Astrocyte of the hippocampus (primary cell): ENCODE data around the gene XXYLT1.

Source experiments
- DNase-seq: peaks from one replicate; pipeline ENCODE4 v3.0.0; 2011; ENCODE audit warnings: low read depth, low spot score

The XXYLT1 gene

GRCh38 chr3:195028877-195029606, 241.9 kb downstream of the XXYLT1 start:
- DNase-seq: no peak

GRCh38 chr3:195025884-195026200, 245.1 kb downstream of the XXYLT1 start:
- DNase-seq: no peak

DNA sequence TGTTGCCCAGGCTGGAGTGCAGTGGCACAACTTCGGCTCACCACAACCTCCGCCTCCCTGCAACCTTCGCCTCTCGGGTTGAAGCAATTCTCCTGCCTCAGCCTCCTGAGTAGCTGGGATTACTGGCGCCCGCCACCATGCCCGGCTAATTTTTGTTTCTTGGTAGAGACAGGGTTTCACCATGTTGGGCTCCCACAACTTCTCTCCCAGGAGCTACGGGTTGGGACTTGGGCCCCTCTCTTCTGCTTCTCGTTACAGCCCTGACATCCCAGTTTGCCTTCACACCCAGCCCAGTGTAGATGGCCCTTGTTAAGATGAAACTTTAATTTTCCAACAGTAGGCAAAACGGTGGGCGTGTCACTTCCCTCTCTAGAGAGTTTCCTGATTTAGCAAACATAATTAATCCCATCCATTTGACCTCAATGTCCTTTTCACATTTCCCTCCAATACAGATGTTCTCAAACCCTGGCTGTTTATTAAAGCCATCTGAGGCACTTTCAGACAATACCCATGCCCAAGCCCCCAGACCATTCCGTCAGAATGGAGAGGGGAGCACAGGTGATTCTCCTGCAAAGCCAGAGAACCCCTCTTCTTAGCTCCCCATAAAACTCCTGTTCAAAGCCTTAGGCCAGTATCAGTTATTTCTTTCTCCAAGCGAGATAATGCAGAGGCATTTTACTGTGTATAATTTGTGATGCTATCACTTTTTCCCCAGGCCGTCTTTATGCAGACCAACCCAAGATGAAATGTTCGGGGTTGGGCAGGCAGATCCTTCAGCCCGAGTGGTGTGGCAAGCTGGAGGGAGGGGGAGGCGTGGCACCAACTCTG, 245.7 kb downstream of the XXYLT1 start:
- no peak for DNase-seq

DNA sequence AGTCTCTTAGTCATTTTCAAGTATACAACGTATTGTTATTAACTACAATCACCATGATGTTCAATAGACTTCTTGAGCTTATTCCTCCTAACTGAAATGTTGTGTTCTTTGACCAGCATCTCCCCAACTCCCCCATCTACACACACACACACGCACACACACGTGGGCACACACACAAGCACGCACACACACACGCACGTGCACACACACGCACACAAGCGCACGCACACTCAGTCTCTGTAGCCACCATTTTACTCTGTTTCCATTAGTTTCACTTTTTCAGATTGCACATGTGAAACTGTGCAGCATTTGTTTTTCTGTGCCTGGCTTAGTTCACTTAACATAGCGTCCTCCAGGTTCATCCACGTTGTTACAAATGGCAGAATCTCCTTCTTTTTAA, 247.0 kb downstream of the XXYLT1 start:
- no peak for DNase-seq

DNA sequence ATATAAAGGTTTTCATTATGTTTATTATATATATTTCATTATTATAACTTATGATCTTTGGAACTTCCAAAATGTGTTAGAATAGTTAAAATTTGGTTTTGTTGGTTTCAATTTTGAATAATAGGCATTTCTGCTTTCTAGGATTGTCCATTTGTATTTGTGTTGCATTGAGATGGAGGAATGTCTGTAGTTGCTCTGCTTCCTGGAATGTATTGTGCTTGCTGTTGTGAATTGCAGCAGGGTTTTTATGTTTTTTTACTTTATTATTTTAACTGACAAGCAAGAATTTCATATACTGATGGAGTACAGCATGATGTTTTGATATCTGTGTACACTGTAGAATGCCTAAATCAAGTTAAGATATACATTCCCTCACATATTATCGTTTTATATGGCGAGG, 247.4 kb downstream of the XXYLT1 start:
- no peak for DNase-seq

- DNase-seq: no peak
Measured at GRCh38 chr3:195021692-195022091, 249.3 kb downstream of the XXYLT1 start.

- no peak for DNase-seq
Measured at GRCh38 chr3:195020921-195021320, 250.0 kb downstream of the XXYLT1 start.

- DNase-seq: no peak
Measured at GRCh38 chr3:195020185-195020584, 250.8 kb downstream of the XXYLT1 start.

DNA sequence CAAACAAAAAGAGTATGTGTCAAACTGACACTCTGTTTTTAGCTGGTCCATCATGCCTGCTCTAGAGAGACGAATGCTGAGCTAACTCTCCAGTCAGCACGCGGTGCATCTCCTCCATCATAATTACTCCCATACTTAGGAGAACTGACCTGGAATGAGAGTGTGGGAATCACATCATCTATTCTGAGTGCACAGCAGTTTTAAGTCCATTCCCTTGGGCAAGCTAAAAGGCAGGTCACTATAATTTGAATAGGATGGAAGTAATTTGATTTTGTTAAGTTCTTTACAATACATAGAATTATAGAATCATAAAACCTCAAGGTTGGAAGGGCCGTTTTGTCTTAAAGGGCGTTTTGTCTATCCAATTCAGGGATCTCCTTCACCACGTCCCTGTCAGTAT, 251.6 kb downstream of the XXYLT1 start:
- no peak for DNase-seq
